ENCODE measurements around the gene PAPLN. TPM values are rescaled to one million over a fixed set of nuclear protein-coding genes. Genes with fewer than 3 reads are reported as not detected.

The PAPLN gene
- total RNA-seq, 2 experiments from 2014 or later, result 0.72 to 1.0 TPM

- ATAC-seq (ENCODE audit: low read depth) (no peak), DNase-seq (no peak)
- Mint-ChIP-seq H3K9me3 (no peaks in the 10 kb centered on the region), H3K4me3 (no peak overlapping the region), H3K27me3 (peaks cover 10% of the 10 kb centered on the region), H3K36me3 (no peaks in the 10 kb centered on the region), H3K4me1 (peaks cover 2% of the 10 kb centered on the region), H3K27ac (no peak overlapping the region)
- POLR2A ChIA-PET, result no interaction called here
These were observed 27.8 kb downstream of the PAPLN start for GRCh38 chr14:73264885-73265720.

- DNase-seq, result no peak
- Mint-ChIP-seq H3K27me3 (peaks cover 15% of the 10 kb centered on the region), H3K4me3 (no peak overlapping the region), H3K4me1 (peaks cover 7% of the 10 kb centered on the region), H3K9me3 (no peaks in the 10 kb centered on the region), H3K27ac (no peak overlapping the region), H3K36me3 (peaks cover 3% of the 10 kb centered on the region)
- POLR2A ChIA-PET, result no interaction called here
- no peak for ATAC-seq (ENCODE audit: low read depth)
These were observed 28.4 kb downstream of the PAPLN start for GRCh38 chr14:73265721-73266046.

GRCh38 chr14:73266317-73266716, 29.0 kb downstream of the PAPLN start:
- DNase-seq, result no peak
- H3K27ac Mint-ChIP-seq, result no peak overlapping the region
- no peak overlapping the region for H3K4me3 Mint-ChIP-seq
- no peaks in the 10 kb centered on the region for H3K9me3 Mint-ChIP-seq
- peaks cover 4% of the 10 kb centered on the region for H3K36me3 Mint-ChIP-seq
- POLR2A ChIA-PET, result no interaction called here
- no peak for ATAC-seq (ENCODE audit: low read depth)
- peaks cover 8% of the 10 kb centered on the region for H3K4me1 Mint-ChIP-seq
- peaks cover 16% of the 10 kb centered on the region for H3K27me3 Mint-ChIP-seq

GRCh38 chr14:73267474-73267873, 30.2 kb downstream of the PAPLN start:
- Mint-ChIP-seq H3K36me3 (peaks cover 4% of the 10 kb centered on the region), H3K27me3 (peaks cover 16% of the 10 kb centered on the region), H3K4me1 (peaks cover 8% of the 10 kb centered on the region), H3K9me3 (no peaks in the 10 kb centered on the region), H3K27ac (no peak overlapping the region), H3K4me3 (no peak overlapping the region)
- ATAC-seq (ENCODE audit: low read depth) (no peak), DNase-seq (no peak)
- POLR2A ChIA-PET, result no interaction called here

GRCh38 chr14:73269729-73270531, 32.6 kb downstream of the PAPLN start:
- Mint-ChIP-seq H3K4me1 (peaks cover 8% of the 10 kb centered on the region), H3K4me3 (peak overlapping the region; percentile 80), H3K9me3 (no peaks in the 10 kb centered on the region), H3K27me3 (peaks cover 14% of the 10 kb centered on the region), H3K36me3 (peaks cover 4% of the 10 kb centered on the region), H3K27ac (no peak overlapping the region)
- POLR2A ChIA-PET, result no interaction called here
- DNase-seq, result no peak
- peak; percentile 57 for ATAC-seq (ENCODE audit: low read depth)

GRCh38 chr14:73272393-73272792, 35.1 kb downstream of the PAPLN start:
- H3K4me1 Mint-ChIP-seq, result peaks cover 8% of the 10 kb centered on the region
- POLR2A ChIA-PET, result interaction anchor here (0.5 kb wide), 1 partner anchor 418 kb away, joined by 4 read pairs; no protein-coding TSS in a partner anchor
- peaks cover 14% of the 10 kb centered on the region for H3K27me3 Mint-ChIP-seq
- H3K4me3 Mint-ChIP-seq, result no peak overlapping the region
- H3K27ac Mint-ChIP-seq, result no peak overlapping the region
- no peaks in the 10 kb centered on the region for H3K9me3 Mint-ChIP-seq
- no peak for DNase-seq
- peaks cover 10% of the 10 kb centered on the region for H3K36me3 Mint-ChIP-seq
- no peak for ATAC-seq (ENCODE audit: low read depth)

- peaks cover 10% of the 10 kb centered on the region for H3K36me3 Mint-ChIP-seq
- H3K27ac Mint-ChIP-seq, result no peak overlapping the region
These were observed 36.5 kb downstream of the PAPLN start for GRCh38 chr14:73273799-73274198.

GRCh38 chr14:73276836-73277235, 39.5 kb downstream of the PAPLN start:
- no peak for DNase-seq
- POLR2A ChIA-PET, result no interaction called here
- ATAC-seq (ENCODE audit: low read depth), result no peak
- H3K27ac Mint-ChIP-seq, result no peak overlapping the region
- H3K4me1 Mint-ChIP-seq, result peaks cover 4% of the 10 kb centered on the region
- H3K9me3 Mint-ChIP-seq, result no peaks in the 10 kb centered on the region
- no peaks in the 10 kb centered on the region for H3K27me3 Mint-ChIP-seq
- no peak overlapping the region for H3K4me3 Mint-ChIP-seq
- H3K36me3 Mint-ChIP-seq, result peaks cover 9% of the 10 kb centered on the region

More at GRCh38 chr14:73273799-73274198, 36.5 kb downstream of the PAPLN start:
- peaks cover 8% of the 10 kb centered on the region for H3K4me1 Mint-ChIP-seq
- no peak for ATAC-seq (ENCODE audit: low read depth)
- no peak for DNase-seq
- POLR2A ChIA-PET, result no interaction called here
- H3K4me3 Mint-ChIP-seq, result no peak overlapping the region
- H3K9me3 Mint-ChIP-seq, result no peaks in the 10 kb centered on the region
- peaks cover 12% of the 10 kb centered on the region for H3K27me3 Mint-ChIP-seq

GRCh38 chr14:73277376-73277775, 40.1 kb downstream of the PAPLN start:
- H3K27ac Mint-ChIP-seq, result no peak overlapping the region
- POLR2A ChIA-PET, result no interaction called here
- no peaks in the 10 kb centered on the region for H3K27me3 Mint-ChIP-seq
- no peaks in the 10 kb centered on the region for H3K9me3 Mint-ChIP-seq
- H3K4me3 Mint-ChIP-seq, result no peak overlapping the region
- DNase-seq (no peak), ATAC-seq (ENCODE audit: low read depth) (no peak)
- H3K4me1 Mint-ChIP-seq, result peaks cover 7% of the 10 kb centered on the region
- peaks cover 13% of the 10 kb centered on the region for H3K36me3 Mint-ChIP-seq

GRCh38 chr14:73280903-73281302, 43.6 kb downstream of the PAPLN start:
- POLR2A ChIA-PET, result no interaction called here

GRCh38 chr14:73283608-73284379, 46.5 kb downstream of the PAPLN start:
- ATAC-seq (ENCODE audit: low read depth), result no peak
- Mint-ChIP-seq H3K27me3 (no peaks in the 10 kb centered on the region), H3K4me1 (peaks cover 10% of the 10 kb centered on the region), H3K36me3 (peaks cover 23% of the 10 kb centered on the region), H3K4me3 (no peak overlapping the region), H3K27ac (no peak overlapping the region), H3K9me3 (no peaks in the 10 kb centered on the region)
- DNase-seq, result no peak
- POLR2A ChIA-PET, result no interaction called here

More at GRCh38 chr14:73280903-73281302, 43.6 kb downstream of the PAPLN start:
- ATAC-seq (ENCODE audit: low read depth), result no peak
- H3K9me3 Mint-ChIP-seq, result no peaks in the 10 kb centered on the region
- H3K4me3 Mint-ChIP-seq, result no peak overlapping the region
- no peaks in the 10 kb centered on the region for H3K27me3 Mint-ChIP-seq
- peaks cover 10% of the 10 kb centered on the region for H3K4me1 Mint-ChIP-seq
- no peak for DNase-seq
- H3K27ac Mint-ChIP-seq, result no peak overlapping the region
- H3K36me3 Mint-ChIP-seq, result peaks cover 25% of the 10 kb centered on the region

- H3K9me3 Mint-ChIP-seq, result no peaks in the 10 kb centered on the region
- H3K4me3 Mint-ChIP-seq, result no peak overlapping the region
These were observed 48.7 kb downstream of the PAPLN start for GRCh38 chr14:73285979-73286378.

GRCh38 chr14:73286598-73286997, 49.3 kb downstream of the PAPLN start:
- POLR2A ChIA-PET, result no interaction called here
- Mint-ChIP-seq H3K4me1 (peaks cover 19% of the 10 kb centered on the region), H3K4me3 (no peak overlapping the region), H3K27ac (no peak overlapping the region), H3K9me3 (no peaks in the 10 kb centered on the region), H3K27me3 (no peaks in the 10 kb centered on the region), H3K36me3 (peaks cover 25% of the 10 kb centered on the region)
- ATAC-seq (ENCODE audit: low read depth) (no peak), DNase-seq (no peak)

More at GRCh38 chr14:73285979-73286378, 48.7 kb downstream of the PAPLN start:
- Mint-ChIP-seq H3K36me3 (peaks cover 22% of the 10 kb centered on the region), H3K27ac (no peak overlapping the region), H3K27me3 (no peaks in the 10 kb centered on the region), H3K4me1 (peaks cover 19% of the 10 kb centered on the region)
- POLR2A ChIA-PET, result no interaction called here
- ATAC-seq (ENCODE audit: low read depth) (no peak), DNase-seq (no peak)
